ENCODE data around the gene ASB1. TPM values are rescaled to one million over a fixed set of nuclear protein-coding genes. Genes with fewer than 3 reads are reported as not detected.

ASB1 gene
- 45.6 to 58.8 TPM (median 51.3 TPM) in 5 replicates for total RNA-seq (2022; extraction: Qiagen RNA extraction; ENCODE audit: low read depth)

GRCh38 chr2:238426568-238427434 lies at the start of gene ASB1:
TSS of gene ASB1 (plus strand) at chr2:238426927. CDS start at chr2:238427071, 144 bp downstream.

Other genes starting within 250 kb of the ASB1 start
- gene ILKAP, start 223.2 kb upstream of the ASB1 start, total RNA-seq (2022; extraction: Qiagen RNA extraction; ENCODE audit: low read depth) = 35.5 to 45.5 TPM (median 40.9 TPM) in 5 replicates
- 8.2 to 16.4 TPM (median 13.9 TPM) in 5 replicates for gene HES6, start 186.9 kb upstream of the ASB1 start, total RNA-seq (2022; extraction: Qiagen RNA extraction; ENCODE audit: low read depth)
- gene PER2, start 138.3 kb upstream of the ASB1 start, total RNA-seq (2022; extraction: Qiagen RNA extraction; ENCODE audit: low read depth) = 2.9 to 4.6 TPM (median 3.6 TPM) in 5 replicates
- gene TRAF3IP1, start 106.4 kb upstream of the ASB1 start, total RNA-seq (2022; extraction: Qiagen RNA extraction; ENCODE audit: low read depth) = 12.1 to 17.6 TPM (median 12.7 TPM) in 5 replicates

Data from A549 treated with RU486 at 1 μM for 4 hours (cell line).